GM21528 (cell line): ENCODE measurements around the gene ASTL.

Experiments
- ATAC-seq: cut with Tn5 transposase; IDR thresholded peaks from one replicate; pipeline ENCODE4 v1.9.1; 2021; ENCODE audit warnings: mild to moderate bottlenecking, moderate library complexity; ENCODE audit not compliant: unreplicated experiment, low FRiP score

ASTL gene

DNA sequence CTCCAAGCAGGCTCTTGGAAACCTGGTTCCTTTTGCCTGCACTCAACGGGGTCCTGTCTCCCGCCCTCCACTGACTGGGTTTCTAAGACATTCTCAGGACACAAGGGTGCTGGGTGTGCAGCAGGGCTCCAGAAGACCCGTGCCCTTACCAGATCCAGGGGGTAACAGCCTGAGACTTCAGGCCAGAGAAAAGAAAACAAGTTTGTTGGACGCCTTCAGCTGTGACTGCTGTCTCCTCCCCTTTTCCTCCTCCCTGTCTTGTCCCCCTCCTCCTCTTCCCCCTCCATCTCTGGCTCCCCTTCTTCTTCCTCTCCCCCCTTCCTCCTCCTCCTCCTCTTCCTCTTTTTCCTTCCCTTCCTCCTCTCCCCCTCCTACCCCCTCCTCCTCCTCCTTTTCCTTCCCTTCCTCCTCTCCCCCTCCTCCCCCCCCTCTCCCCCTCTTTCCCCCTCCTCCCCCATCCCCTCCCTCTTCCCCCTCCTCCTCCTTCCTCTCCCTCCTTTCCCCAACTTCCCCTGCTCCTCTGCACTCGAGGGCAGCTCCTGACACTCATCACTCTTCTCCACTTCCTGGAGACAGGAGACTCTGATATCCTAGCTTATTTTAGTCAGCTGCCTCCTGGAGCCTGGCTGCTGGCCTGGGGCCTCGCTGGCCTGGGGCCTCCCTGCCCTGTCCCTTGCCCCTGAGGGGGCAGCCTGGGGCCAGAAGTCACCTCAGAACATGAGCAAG is 34.4 kb downstream of the ASTL start:
- no peak for ATAC-seq

DNA sequence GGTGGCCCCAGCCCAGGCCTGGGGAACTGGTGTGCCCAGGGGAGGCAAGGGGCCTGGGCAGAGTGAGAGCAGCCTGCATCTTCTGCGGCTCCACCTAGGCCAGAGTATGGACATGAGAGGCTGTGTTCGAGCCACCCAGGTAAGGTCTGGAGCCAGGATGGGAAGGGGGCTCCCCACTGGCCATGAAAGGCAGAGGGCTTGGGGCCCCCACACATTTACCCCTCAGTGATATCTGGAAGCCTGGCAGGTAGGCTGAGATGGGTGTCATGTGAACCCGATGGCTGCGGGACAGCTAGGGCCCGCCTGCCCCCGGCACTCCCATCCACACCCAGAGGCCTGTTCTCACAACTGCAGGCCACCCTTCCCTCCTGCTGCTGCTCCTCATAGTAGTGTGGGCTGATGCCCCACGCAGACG is 35.1 kb downstream of the ASTL start:
- ATAC-seq, result no peak

DNA sequence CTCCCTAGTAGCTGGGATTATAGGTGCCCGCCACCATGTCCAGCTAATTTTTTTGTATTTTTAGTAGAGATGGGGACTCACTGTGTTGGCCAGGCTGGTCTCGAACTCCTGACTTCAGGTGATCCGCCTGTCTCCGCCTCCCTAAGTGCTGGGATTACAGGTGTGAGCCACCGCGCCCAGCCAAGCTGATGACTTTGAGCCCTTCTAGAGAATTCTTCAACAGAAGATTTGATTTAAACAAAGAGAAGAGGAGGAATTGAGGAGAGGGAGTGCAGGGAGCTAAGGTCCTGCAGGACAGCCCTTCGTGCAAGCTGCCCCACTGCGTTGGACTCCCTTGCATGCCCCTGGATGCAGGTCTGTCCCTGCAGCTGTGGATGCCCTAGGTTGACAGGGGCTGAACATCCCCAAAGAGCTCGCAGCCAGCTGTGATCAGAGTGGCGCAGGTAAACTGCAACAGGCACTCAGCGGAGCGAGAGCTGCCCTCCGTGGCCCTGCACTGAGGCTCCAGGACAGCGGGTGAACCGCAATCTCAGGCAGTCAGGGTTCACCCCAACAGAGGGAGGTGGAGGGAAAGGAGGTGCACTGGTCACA is 35.6 kb downstream of the ASTL start:
- ATAC-seq, result no peak

DNA sequence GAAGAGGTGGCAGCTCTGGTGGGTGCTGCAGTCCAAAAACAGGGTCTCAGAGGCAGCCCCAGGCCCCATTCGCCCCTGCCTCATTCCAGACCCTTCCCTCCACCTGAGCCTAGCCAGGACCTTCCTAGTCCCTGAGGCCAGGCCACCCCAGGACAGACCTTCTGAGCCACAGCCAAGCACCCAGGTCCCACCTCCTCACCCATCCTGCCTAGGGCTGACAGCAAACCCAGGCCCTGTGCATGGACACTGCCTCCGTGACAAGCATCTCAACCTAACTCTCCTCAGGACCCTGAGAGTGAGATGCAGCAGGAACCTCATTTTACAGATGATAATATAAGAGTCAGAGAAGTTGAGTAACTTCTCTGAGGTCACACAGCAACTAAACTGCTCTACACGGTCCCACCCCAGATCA is 37.4 kb downstream of the ASTL start:
- ATAC-seq, result no peak

DNA sequence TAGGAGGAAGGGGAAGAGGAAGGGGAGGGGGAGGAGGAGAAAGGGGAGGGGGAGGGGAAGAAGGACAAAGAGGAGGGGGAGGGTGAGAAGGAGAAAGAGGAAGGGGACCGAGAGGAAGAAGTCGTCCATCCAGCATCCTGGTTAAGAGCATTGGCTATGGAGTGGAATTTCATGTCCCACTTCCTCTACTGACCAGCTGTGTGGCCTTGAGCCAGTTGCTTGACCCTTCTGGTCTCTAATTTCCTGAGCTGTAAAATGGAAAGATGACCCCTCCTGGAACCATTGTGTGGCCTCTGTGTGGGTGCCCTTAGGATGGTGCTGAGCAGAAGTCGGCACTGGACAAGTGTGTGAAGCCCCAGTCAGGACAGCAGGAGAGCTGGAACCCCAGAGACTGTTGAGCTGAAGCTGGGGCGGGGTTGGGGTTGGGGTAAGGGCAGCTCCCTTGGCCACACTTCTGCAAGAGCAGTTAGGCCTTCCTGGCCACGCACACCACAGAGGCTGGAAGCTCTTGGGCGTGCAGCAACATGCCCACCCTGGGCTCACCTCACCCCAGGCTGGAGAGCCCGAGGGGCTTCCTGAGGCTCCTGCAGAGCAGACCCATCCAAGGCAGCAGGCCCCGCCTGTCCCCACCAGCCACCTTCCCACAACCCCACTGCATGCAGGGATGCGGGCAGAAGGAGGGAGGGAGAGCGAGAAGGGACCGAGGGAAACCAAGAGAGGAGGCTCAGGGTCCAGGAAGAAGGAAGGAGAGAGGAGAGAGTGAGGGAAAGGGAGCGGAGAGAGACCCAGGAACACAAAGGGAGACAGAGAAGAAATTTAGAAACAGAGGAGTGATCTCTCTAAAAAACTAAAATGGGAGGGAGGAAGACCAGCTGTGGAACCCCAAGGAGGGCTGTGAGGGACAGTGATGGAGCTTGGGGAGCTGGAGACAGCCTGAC is 38.2 kb downstream of the ASTL start:
- no peak for ATAC-seq

DNA sequence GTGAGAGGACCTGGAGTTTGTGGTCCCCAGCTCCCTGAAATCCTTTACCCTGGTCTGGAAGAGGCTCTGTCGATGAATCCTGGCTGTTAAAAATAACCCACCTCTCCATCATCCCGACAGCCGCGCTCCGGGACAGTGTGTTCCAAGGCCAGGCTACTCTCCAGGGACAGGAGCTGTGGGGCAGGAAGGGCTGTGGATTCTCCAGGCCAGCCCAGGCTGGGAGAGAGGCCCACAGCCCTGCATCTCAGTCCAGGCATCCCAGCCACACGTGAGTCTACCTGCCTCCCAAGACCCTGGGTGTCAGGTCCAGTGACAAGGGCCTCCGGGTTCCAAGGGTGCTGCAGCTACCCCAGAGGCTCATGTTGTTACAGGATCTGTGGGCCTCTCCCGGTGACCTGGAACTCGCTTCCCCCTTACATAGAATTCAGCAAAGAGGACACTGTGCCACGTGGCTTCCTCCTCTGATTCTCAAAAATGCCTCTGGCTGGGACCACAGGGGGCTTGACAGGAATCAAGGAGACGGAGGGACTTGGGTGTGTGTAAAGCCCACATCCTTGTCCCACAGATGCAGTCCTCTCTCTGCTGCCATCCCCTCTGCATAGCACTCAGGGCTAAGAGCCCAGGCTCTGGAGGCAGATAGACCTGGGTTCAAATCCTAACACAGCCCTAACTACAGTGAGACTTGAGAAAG is 39.3 kb downstream of the ASTL start:
- no peak for ATAC-seq

DNA sequence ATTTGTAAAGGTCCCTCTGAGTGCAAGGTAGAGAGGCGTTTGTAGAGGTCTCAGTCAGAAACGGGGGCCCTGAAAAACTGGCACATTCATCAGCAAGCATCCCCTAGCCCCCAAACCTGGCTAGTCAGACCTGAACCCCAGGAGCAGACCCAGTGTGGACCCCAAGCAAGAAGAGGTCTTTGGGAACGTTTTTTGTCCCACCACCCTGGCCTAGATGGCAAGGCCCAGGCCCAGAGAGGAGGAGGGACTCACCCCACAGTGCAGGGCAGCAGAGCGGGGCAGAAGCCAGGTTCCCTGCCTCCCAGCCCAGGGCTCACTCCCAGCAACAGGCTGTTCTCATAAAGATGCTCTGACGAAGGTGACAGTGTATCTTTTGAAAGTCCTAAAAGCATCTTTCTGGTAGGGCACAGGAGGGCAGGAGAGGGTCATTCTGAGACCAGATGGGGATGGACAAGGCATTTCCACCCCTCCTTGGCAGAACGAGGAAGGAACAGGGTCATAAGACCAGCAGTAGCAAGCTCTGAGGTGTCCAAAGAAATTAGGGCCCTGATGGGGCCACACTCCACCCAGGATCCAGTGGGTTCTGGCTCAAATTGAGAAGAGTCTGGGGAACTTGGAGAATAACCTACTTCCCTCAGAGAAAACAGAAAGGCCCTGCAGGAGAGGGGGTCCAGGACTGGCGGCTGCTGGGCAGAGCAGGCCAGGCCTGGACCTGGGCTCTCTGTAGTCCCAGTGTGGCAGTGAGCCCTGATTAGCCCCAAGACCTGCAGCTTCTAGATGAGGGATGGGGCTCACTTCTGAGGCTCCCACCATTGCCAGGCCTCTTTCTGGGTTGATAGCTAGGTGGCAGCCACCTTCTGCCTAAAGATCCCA is 40.1 kb downstream of the ASTL start:
- ATAC-seq, result no peak

DNA sequence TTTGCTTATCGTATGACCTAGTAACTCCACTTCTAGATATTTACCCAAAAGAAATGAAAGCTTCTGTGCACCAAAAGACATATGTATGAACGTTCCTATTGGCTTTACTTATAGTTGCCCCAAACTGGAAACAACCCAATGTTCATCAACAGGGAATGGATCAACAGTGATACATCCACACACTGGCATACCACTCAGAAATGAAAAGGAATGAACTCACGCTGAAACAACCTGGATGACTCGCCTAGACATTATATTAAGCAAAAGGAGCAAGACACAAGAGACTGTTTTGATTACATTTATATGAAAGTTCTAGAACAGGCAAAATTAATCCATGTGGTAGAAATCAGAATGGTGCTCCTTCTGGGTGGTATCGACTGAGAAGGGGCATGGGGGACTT is 40.9 kb downstream of the ASTL start:
- ATAC-seq, result no peak

DNA sequence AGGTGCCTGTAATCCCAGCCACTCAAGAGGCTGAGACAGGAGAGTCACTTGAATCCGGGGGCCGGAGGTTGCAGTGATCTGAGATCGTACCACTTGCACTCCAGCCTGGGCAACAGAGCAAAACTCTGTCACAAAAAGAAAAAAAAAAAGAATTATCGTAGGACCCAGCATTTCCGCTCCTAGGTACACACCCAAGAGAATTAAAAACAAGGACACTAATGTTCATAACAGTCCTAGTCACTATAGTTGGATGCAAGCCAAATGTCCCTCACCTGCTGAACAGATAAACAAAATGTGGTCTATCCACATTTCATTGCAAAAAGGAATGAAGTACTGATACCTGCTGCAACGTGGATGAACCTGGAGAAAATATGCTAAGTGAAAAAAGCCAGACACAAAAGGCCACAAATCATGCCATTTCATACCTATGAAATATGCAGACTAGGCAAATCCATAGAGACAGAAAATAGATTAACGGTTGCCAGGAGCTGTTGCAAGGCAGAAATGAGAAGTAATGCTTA is 43.1 kb downstream of the ASTL start:
- no peak for ATAC-seq

DNA sequence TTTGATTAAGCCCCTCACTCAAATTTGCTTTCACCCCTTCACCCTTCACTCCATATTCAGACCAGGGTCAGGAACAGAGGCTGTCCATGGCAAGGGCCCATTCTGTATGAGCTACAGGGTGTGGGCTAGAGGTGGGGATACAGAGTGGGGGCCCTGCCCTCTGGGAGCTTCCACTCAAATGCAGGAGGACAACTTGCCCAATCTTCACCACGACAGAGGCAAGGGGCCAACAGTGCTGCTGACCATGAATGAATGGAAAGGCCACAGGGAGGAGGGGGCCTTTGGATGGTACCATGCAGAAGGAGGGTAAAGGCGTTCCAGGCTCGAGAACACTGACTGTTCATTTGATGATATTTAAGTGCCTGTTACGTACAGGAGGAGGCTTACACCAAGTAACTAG is 44.8 kb downstream of the ASTL start:
- ATAC-seq, result no peak

DNA sequence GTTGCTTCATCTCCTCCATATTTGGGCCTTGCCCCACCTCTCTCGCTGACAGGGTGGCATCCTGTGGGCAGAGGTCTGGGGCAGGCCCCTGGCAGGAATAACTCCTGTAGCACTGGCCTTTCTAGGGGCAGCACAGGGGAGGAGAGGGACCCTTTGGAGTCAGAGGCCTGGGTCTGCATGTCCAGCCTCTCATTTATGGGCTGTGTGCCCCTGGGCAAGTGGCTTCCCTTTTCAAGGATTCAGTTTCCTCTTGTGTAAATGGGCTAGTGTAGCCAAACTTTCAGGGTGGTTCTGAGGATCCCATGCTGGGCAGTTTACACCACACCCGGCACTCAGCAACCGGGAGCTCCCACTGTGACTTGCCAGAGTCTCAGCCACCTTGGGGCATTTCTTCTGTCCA is 45.4 kb downstream of the ASTL start:
- ATAC-seq, result no peak

DNA sequence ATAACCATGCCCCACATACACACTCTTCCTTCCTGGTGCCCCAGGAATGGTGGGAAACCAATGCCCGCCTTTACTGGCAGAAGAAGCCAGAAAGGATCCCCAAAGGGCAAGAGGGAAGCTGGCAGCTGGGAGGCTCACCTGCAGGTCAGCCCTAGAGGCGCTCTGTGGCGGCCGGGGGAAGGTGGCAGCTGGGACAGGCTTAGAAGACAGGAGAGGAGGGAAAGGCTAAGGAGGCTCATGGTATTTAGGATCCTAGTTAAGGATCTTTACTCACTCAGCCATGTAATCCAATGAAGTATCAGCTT is 45.8 kb downstream of the ASTL start:
- no peak for ATAC-seq

DNA sequence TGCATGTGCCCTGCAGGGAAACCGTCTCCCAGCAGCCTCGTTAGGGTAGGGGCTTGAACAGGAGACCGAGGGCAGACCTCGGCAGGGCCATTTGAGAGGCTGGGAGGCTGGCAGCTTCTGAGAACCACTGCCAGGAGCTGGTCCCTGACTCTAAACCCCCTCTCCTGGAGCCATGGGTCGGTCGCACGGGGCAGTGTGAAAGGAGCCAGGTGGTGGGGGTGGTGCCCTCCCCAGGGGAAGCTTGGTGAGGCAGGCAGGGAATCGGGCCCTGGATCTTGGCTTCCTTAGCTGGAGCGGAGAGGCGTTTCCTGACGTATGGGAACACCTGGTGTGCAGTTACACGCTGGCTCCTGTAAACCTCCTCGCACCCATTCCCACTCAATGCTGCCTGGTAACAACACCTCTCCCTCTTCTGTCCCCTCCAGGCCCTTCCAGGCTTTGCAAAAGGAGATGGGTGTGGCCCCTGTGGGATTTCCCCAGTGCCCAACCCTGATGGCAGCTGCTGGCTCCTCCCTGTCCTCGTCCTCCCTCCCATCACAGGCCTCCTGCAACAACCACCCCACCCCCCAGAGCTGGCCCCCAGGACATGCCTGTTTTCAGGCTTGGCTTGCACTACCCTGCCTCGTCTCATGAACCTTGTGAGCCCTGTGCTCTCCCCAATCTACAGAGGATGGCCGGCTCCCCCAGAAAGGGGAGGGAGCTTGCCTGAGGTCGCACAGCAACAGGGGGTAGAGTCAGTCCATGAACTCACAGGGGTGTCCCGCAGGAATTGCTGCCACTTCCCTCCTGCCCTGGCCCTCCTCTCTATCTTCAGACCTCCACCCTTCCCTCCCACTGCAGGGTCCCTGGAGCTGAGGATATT is 46.4 kb downstream of the ASTL start:
- ATAC-seq, result no peak

DNA sequence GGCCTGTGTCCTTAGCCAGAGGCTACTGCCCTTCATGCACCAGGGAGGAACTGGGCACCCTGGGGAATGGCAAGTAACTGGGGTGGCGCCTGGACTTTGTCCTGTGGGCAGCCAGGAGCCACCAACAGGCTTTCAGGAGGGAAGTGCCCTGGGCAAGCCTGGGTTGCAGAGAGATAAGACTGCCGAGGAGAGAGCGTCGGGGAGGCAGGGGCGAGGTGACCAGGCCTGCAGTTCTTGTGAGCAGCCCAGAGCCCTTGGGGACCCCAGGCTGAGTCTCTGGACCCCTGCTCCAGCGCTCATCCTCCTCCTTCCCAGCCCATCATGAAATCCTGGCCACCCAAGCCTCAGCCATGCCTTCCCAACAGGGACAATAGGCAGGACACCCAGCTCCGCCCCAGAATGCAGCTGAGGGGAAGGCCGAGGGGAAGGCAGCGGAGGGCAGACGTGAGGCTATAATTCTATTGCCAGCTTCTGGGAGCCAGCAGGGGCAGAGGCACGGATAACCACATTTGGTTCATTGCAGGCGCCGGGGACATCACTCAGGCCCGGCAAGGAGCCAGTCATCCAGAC is 47.1 kb downstream of the ASTL start:
- ATAC-seq, result no peak

DNA sequence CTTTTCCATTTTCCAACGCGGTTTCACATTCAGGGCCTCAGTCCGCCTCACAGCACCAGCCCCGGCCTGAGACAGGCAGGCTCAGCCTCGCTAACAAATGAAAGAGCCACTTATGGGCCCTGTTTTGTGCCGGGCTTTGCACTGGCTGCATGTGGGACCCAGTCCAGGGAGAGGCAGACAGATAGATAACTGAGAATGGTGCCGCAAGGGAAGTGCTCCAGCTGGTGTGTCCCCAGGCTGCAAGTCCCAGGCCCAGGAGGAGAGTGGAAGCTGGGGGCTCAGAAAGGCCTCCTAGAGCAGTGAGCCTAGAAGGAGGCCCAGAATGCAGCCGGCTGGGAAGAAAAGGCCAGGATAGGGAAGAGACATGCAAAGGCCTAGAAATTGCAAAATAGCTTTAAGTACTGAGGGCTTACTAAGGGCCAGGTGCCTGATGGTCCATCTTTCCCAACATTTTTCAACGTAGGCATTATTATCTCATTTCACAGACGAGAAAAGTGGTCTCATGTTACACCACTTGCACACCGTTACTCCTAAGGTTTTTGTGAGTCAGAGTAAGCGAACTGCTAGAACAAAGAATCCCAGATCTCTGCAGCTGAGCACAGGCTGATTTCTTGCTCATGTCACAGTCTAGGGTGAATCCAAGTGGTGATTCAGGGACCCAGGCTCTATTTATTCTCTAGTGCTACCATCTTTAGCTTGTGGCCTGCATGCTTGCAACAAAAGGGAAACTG is 47.9 kb downstream of the ASTL start:
- ATAC-seq, result no peak

DNA sequence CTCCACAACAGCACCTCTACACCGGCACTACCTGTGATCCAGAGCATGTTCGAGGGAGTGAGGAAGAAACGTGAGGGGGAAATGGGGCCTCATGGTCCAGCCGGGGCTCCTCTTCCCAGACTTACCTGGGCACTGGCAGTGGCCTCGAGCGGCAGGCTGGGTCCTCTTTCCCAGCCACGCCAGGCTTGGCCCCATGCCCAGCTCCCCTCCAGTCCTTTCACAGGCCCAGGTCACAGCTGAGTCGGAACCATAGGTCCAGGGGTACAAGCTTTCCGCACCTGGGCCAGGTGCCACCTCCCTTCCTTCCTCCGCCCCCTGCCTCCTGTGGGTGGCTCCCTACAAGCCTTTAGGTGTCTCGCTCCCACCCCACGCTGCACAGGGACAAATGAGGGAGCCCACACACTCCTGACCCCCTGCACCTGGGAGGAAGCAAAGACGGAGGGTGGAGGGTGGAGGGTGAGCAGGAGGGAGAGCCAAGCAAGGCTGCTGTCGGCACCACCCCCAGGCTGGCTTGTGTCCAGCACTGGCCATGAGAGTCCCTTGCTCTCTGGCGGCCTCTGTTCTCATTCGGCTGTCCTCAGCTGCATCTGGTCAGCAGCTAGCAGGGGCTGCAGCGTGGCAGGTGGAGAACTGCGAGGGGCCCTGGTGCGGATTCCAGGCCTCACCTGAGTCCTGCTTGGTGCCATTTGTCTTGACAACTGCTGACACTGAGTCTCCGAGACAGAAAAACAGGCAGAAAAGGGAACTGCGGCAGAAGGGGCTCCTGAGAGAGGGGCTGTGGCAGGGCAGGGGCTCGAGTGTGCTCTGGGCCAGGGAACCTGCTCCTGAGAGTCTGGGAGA is 48.7 kb downstream of the ASTL start:
- no peak for ATAC-seq
